Measurements from ENCODE around the gene FOXP3.

DNA sequence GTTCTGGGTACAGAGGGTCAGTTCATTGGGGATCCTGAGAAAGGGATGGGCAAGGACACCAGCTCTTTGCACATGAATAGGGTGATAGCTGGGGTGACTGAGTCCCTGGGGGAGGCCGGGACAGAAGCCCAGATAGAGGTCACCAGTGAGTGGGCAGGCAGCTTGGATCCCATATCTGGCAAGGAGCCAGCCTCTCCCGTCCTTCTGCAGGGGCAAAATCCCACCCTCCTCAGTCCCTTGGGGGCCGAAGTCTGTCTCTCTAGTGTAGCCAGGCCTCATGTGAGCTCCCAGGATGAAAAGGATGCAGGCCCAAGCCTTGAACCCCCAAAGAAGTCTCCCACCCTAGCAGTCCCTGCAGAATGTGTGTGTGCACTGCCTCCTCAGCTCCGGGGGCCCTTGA lies 22.1 kb upstream of the FOXP3 start:
- TF ChIP-seq, protein P1, sequence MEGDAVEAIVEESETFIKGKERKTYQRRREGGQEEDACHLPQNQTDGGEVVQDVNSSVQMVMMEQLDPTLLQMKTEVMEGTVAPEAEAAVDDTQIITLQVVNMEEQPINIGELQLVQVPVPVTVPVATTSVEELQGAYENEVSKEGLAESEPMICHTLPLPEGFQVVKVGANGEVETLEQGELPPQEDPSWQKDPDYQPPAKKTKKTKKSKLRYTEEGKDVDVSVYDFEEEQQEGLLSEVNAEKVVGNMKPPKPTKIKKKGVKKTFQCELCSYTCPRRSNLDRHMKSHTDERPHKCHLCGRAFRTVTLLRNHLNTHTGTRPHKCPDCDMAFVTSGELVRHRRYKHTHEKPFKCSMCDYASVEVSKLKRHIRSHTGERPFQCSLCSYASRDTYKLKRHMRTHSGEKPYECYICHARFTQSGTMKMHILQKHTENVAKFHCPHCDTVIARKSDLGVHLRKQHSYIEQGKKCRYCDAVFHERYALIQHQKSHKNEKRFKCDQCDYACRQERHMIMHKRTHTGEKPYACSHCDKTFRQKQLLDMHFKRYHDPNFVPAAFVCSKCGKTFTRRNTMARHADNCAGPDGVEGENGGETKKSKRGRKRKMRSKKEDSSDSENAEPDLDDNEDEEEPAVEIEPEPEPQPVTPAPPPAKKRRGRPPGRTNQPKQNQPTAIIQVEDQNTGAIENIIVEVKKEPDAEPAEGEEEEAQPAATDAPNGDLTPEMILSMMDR (IDR thresholded peaks at IDR 0.05): no peak
- no peak for TF ChIP-seq POLR2A (IDR thresholded peaks at IDR 0.05)
